ENCODE data around the gene MAP2. TPM values are rescaled to one million over a fixed set of nuclear protein-coding genes. Genes with fewer than 3 reads are reported as not detected.

Gene MAP2
- total RNA-seq (2022; extraction: Qiagen RNA extraction), result 0.93 to 1.8 TPM (median 1.1 TPM) in 5 replicates

DNA sequence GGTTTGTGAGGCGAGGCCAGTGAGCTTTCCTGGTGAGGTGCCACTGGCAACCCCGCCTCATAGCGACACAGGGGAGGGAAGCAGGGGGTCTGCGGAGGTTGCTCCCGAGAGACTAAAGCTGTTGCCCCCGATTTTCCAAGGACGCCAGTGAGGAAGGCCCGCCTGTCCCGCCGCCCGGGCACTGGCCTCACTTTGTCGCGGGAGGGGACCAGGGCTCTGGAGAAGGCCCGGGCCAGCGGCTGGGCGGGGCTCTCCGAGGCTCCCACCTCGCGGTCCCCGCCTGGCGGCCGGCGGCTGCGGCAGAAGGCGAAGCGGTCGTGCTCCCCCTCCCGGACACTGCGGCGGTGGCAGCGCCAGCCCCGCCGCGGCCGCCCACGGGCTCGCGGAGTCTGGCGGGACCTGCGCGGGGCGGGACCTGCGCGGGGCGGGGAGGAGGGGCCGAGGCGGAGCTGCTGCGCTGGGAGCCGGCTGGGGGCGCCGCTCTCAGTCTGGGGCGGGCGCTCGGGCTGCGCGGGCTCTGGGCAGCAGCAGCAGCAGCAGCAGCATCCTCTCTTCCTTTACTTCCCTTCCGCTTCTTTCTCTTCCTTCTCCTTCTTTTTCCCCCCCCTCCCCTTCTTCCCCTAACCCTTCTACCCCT lies at the start of gene MAP2:
MAP2 (plus strand) TSS at position 486 of the 637 bp plus-strand sequence. CDS start 229,124 bp downstream, outside the sequence.

GRCh38 chr2:209771474-209772289 lies 347.8 kb downstream of the MAP2 start, which contains the start of gene UNC80:
Gene UNC80, plus strand, starts transcription at chr2:209771832. Its CDS starts 241 bp downstream, at chr2:209772073.

All from A549 treated with AZD2906 at 1 μM for 4 hours (cell line).